Activated CD4-positive, alpha-beta T cell treated with anti-CD3 and anti-CD28 coated beads, Interleukin-2, amount 50 U/mL, for 24 hours (primary cell): ENCODE measurements around the gene KIAA1671.
"Not testable (repeated sequence)": the region's sequence is repeated elsewhere in the genome, so short reads cannot be mapped to it uniquely, and the experiment has no call there.

Experiments used
- DNase-seq, 2 donors: peaks; one replicate each; pipeline ENCODE4 v3.0.0-alpha.2; 2020; ENCODE audit warnings: low read depth in 1 of 2, low spot score in 1 of 2

Gene KIAA1671

GRCh38 chr22:25165785-25166184 is 213.3 kb downstream of the KIAA1671 start:
- DNase-seq: no peak

GRCh38 chr22:25166266-25167040 is 213.9 kb downstream of the KIAA1671 start:
- DNase-seq: no peak

GRCh38 chr22:25167082-25167481 is 214.6 kb downstream of the KIAA1671 start:
- DNase-seq: no peak

- DNase-seq: no peak
Measured at GRCh38 chr22:25167834-25168601, 215.5 kb downstream of the KIAA1671 start.

- DNase-seq: no peak
Measured at GRCh38 chr22:25169278-25170031, 216.9 kb downstream of the KIAA1671 start.

- no peak for DNase-seq
Measured at GRCh38 chr22:25170426-25170980, 218.0 kb downstream of the KIAA1671 start.

GRCh38 chr22:25172153-25172552 is 219.6 kb downstream of the KIAA1671 start:
- no peak for DNase-seq

- DNase-seq: no peak
Measured at GRCh38 chr22:25174156-25174887, 221.8 kb downstream of the KIAA1671 start.

GRCh38 chr22:25174888-25175411 is 222.4 kb downstream of the KIAA1671 start:
- DNase-seq: no peak

- DNase-seq: no peak
Measured at GRCh38 chr22:25176175-25176574, 223.7 kb downstream of the KIAA1671 start.

- DNase-seq: no peak
Measured at GRCh38 chr22:25176799-25177198, 224.3 kb downstream of the KIAA1671 start.

- DNase-seq: no peak
Measured at GRCh38 chr22:25177226-25177625, 224.7 kb downstream of the KIAA1671 start.

- no peak for DNase-seq
Measured at GRCh38 chr22:25177895-25178294, 225.4 kb downstream of the KIAA1671 start.

GRCh38 chr22:25178348-25178747 is 225.8 kb downstream of the KIAA1671 start:
- DNase-seq: not testable (repeated sequence)

GRCh38 chr22:25178869-25179631 is 226.5 kb downstream of the KIAA1671 start:
- not testable (repeated sequence) for DNase-seq

- no peak for DNase-seq
Measured at GRCh38 chr22:25182131-25183110, 229.9 kb downstream of the KIAA1671 start.

GRCh38 chr22:25183949-25184619 is 231.6 kb downstream of the KIAA1671 start:
- DNase-seq: no peak

GRCh38 chr22:25186140-25186539 is 233.6 kb downstream of the KIAA1671 start:
- no peak for DNase-seq
